Parathyroid adenoma (tissue), 2 donors: ENCODE results near the gene NAA40.

Source experiments
- H2AFZ ChIP-seq: fragments of 300-600 bp; sonication (generic); one replicate; pipeline ENCODE4 v1.7.0; 2017; ENCODE audit warnings: antibody characterized with exemption, mild to moderate bottlenecking
- H3K27ac ChIP-seq: fragments of 300-600 bp; sonication (generic); one replicate; pipeline ENCODE4 v1.7.0; 2017
- H3K27me3 ChIP-seq: fragments of 300-600 bp; sonication (generic); one replicate; pipeline ENCODE4 v1.7.0; 2017; ENCODE audit warnings: low read length; ENCODE audit not compliant: control insufficient read depth, insufficient read depth
- H3K36me3 ChIP-seq: fragments of 300-600 bp; sonication (generic); one replicate; pipeline ENCODE4 v1.7.0; 2017; ENCODE audit warnings: low read length; ENCODE audit not compliant: control insufficient read depth, insufficient read depth
- H3K4me1 ChIP-seq: fragments of 300-600 bp; sonication (generic); one replicate; pipeline ENCODE4 v1.7.0; 2017; ENCODE audit warnings: control low read depth
- H3K4me2 ChIP-seq: fragments of 300-600 bp; sonication (generic); one replicate; pipeline ENCODE4 v1.7.0; 2017; ENCODE audit warnings: low read length
- H3K4me3 ChIP-seq: fragments of 300-600 bp; sonication (generic); one replicate; pipeline ENCODE4 v1.7.0; 2017; ENCODE audit warnings: low read depth, low read length
- H3K79me2 ChIP-seq: fragments of 300-600 bp; sonication (generic); one replicate; pipeline ENCODE4 v1.7.0; 2017; ENCODE audit warnings: control low read depth
- H3K9ac ChIP-seq: fragments of 300-600 bp; sonication (generic); one replicate; pipeline ENCODE4 v1.7.0; 2017; ENCODE audit warnings: mild to moderate bottlenecking
- H3K9me3 ChIP-seq: fragments of 300-600 bp; sonication (generic); one replicate; pipeline ENCODE4 v1.7.0; 2017; ENCODE audit warnings: low read length; ENCODE audit not compliant: control insufficient read depth
- CTCF ChIP-seq: fragments of 300-600 bp; sonication (generic); IDR thresholded peaks from one replicate; pipeline ENCODE4 v1.7.0; 2017; ENCODE audit warnings: antibody characterized with exemption, mild to moderate bottlenecking
- donor health status: primary hyperparathyroidism.

The NAA40 gene

GRCh38 chr11:63938479-63939396, at the start of gene NAA40:
TSS of gene NAA40 (plus strand) at chr11:63939002. CDS start at chr11:63939097, 95 bp downstream.
- peak within 1 kb of the TSS; percentile 37 for H3K9ac ChIP-seq
- peaks cover 3% of the 10 kb centered on the region for H3K79me2 ChIP-seq
- H3K4me2 ChIP-seq, result peak within 1 kb of the TSS; percentile 82
- TF ChIP-seq CTCF, result no peak
- peak within 1 kb of the TSS; percentile 62 for H3K4me3 ChIP-seq
- H3K4me1 ChIP-seq, result peaks cover 3% of the 10 kb centered on the region
- H3K9me3 ChIP-seq, result no peaks in the 10 kb centered on the region
- no peaks in the 10 kb centered on the region for H3K36me3 ChIP-seq
- peak within 1 kb of the TSS; percentile 58 for H3K27ac ChIP-seq
- H2AFZ ChIP-seq, result peak within 1 kb of the TSS; percentile 79
- H3K27me3 ChIP-seq, result no peaks in the 10 kb centered on the region

- no peak overlapping the region for H3K4me2 ChIP-seq
- TF ChIP-seq CTCF, result no peak
- H3K9ac ChIP-seq, result no peak overlapping the region
- peaks cover 12% of the 10 kb centered on the region for H3K4me1 ChIP-seq
- no peaks in the 10 kb centered on the region for H3K9me3 ChIP-seq
- no peak overlapping the region for H3K27ac ChIP-seq
- peaks cover 46% of the 10 kb centered on the region for H3K79me2 ChIP-seq
- H3K36me3 ChIP-seq, result no peaks in the 10 kb centered on the region
- no peaks in the 10 kb centered on the region for H3K27me3 ChIP-seq
- no peak overlapping the region for H3K4me3 ChIP-seq
- H2AFZ ChIP-seq, result no peak overlapping the region
These were observed 49.5 kb upstream of the NAA40 start for GRCh38 chr11:63889344-63889743.

GRCh38 chr11:63890368-63890767, 48.4 kb upstream of the NAA40 start:
- no peak overlapping the region for H2AFZ ChIP-seq
- peaks cover 12% of the 10 kb centered on the region for H3K4me1 ChIP-seq
- no peak overlapping the region for H3K4me2 ChIP-seq
- no peaks in the 10 kb centered on the region for H3K27me3 ChIP-seq
- no peak overlapping the region for H3K27ac ChIP-seq
- no peak for TF ChIP-seq CTCF
- H3K4me3 ChIP-seq, result no peak overlapping the region
- H3K36me3 ChIP-seq, result no peaks in the 10 kb centered on the region
- H3K9me3 ChIP-seq, result no peaks in the 10 kb centered on the region
- H3K9ac ChIP-seq, result no peak overlapping the region
- peaks cover 38% of the 10 kb centered on the region for H3K79me2 ChIP-seq

- no peak for TF ChIP-seq CTCF
- Histone ChIP-seq H3K36me3 (no peaks in the 10 kb centered on the region), H3K79me2 (peaks cover 24% of the 10 kb centered on the region), H3K9ac (no peak overlapping the region), H3K27me3 (no peaks in the 10 kb centered on the region), H2AFZ (no peak overlapping the region), H3K4me1 (peaks cover 12% of the 10 kb centered on the region), H3K4me2 (no peak overlapping the region), H3K27ac (no peak overlapping the region), H3K9me3 (no peaks in the 10 kb centered on the region), H3K4me3 (no peak overlapping the region)
These were observed 46.6 kb upstream of the NAA40 start for GRCh38 chr11:63892228-63892627.
